Measurements from ENCODE around the gene R3HDM2.
A peak's percentile ranks its signal among the peaks of the same experiment; 100 is the strongest.

The R3HDM2 gene

GRCh38 chr12:57238854-57239554 is 191.8 kb downstream of the R3HDM2 start:
- Histone ChIP-seq H3K9me3 (no peaks in the 10 kb centered on the region), H3K4me1 (peaks cover 11 to 94% (median 86%) of the 10 kb centered on the region in 4 donors), H3K36me3 (peaks cover 0 to 10% (median 5%) of the 10 kb centered on the region in 3 donors), H3K4me3 (peak overlapping the region; percentile 47 to 60), H3K27ac (peak overlapping the region in 1 of 2 donors; percentile 95), H3K27me3 (peaks cover 7 to 51% of the 10 kb centered on the region in 2 donors)
- intact Hi-C loops (cut with DNase I; ENCODE audit: low total_unique reads) = loop anchor here (1.0 kb wide), 1 partner anchor 26 kb away; no protein-coding TSS in a partner anchor
- TF ChIP-seq, protein P1, sequence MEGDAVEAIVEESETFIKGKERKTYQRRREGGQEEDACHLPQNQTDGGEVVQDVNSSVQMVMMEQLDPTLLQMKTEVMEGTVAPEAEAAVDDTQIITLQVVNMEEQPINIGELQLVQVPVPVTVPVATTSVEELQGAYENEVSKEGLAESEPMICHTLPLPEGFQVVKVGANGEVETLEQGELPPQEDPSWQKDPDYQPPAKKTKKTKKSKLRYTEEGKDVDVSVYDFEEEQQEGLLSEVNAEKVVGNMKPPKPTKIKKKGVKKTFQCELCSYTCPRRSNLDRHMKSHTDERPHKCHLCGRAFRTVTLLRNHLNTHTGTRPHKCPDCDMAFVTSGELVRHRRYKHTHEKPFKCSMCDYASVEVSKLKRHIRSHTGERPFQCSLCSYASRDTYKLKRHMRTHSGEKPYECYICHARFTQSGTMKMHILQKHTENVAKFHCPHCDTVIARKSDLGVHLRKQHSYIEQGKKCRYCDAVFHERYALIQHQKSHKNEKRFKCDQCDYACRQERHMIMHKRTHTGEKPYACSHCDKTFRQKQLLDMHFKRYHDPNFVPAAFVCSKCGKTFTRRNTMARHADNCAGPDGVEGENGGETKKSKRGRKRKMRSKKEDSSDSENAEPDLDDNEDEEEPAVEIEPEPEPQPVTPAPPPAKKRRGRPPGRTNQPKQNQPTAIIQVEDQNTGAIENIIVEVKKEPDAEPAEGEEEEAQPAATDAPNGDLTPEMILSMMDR (IDR thresholded peaks at IDR 0.05) = peak; percentile 100
- DNase-seq = peak; percentile 86 to 93

DNA sequence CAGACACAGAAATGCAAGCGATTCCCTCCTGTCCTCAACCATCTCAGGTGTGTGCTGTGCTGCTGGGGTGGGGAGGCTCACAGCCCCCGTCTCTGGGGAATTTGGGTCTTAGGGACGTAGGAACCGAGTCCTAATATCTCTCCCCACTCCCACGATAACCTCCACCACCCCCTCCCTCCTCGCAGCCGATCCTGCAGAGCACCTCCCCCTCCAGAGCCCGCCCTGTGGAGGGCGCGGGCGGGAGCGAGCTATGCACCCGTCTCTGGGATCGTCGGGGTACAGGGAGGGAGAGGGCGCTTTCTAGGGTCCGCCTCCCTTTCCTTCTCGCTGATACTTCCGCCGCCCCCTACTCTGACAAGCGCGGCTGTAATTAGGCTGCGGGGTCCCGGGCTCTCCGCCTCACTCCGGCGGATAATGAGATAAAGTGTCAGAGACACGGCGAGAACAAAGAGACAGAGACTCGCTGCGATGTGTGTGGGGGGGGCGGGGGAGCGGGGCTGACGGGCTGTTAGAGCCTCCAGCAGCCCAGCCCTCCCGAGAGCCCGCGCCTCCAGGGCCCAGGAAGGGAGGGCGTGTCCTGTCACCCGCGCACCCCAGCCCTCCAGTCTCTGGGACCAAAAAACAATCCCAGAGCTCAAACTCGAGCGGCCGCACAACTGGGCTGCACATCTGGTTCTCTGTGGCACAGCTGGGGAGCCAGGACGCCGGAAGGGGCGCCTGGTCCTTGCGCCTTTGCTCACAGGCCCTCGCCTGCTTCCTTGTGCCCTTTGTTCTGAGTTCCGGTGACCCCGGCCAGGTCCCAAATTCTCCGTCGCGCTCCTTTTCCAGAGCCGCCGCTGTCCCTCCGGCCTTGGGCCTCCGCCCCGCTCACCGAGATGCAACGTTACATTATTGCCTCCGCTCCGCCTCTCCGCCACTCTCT is 192.7 kb downstream of the R3HDM2 start:
- intact Hi-C loops (cut with DNase I; ENCODE audit: low total_unique reads) = no loop called here
- Histone ChIP-seq H3K27ac (peak overlapping the region; percentile 90 to 95), H3K27me3 (peaks cover 7 to 43% of the 10 kb centered on the region in 2 donors), H3K4me3 (peak overlapping the region; percentile 47 to 60), H3K9me3 (no peaks in the 10 kb centered on the region), H3K4me1 (peaks cover 10 to 86% (median 79%) of the 10 kb centered on the region in 4 donors), H3K36me3 (peaks cover 0 to 18% (median 14%) of the 10 kb centered on the region in 3 donors)
- DNase-seq = peak in 1 of 2 donors; percentile 75
- TF ChIP-seq, protein P1 (IDR thresholded peaks at IDR 0.05) = no peak

DNA sequence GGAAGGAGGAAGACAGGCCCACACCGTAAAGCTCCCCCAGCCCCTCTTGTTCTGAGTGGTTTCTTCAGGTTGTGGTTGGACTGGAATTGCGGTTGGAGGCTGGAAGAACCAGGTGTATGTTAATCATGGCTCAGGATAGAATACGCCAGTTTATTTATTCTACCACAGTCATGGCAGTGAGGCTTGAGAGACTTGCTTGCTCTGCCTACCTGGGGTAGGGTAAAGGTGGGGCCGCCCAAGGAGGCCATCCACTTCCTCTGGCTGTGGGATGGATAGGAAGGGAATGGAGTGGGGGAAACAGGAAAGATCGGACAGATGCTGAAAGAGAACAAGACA is 193.3 kb downstream of the R3HDM2 start:
- Histone ChIP-seq H3K9me3 (no peaks in the 10 kb centered on the region), H3K27ac (peak overlapping the region; percentile 90 to 95), H3K4me1 (peaks cover 5 to 81% (median 73%) of the 10 kb centered on the region in 4 donors), H3K4me3 (no peak overlapping the region), H3K36me3 (peaks cover 0 to 25% (median 20%) of the 10 kb centered on the region in 3 donors), H3K27me3 (peaks cover 7 to 37% of the 10 kb centered on the region in 2 donors)
- intact Hi-C loops (cut with DNase I; ENCODE audit: low total_unique reads) = no loop called here
- TF ChIP-seq, protein P1 (IDR thresholded peaks at IDR 0.05) = no peak
- no peak for DNase-seq

DNA sequence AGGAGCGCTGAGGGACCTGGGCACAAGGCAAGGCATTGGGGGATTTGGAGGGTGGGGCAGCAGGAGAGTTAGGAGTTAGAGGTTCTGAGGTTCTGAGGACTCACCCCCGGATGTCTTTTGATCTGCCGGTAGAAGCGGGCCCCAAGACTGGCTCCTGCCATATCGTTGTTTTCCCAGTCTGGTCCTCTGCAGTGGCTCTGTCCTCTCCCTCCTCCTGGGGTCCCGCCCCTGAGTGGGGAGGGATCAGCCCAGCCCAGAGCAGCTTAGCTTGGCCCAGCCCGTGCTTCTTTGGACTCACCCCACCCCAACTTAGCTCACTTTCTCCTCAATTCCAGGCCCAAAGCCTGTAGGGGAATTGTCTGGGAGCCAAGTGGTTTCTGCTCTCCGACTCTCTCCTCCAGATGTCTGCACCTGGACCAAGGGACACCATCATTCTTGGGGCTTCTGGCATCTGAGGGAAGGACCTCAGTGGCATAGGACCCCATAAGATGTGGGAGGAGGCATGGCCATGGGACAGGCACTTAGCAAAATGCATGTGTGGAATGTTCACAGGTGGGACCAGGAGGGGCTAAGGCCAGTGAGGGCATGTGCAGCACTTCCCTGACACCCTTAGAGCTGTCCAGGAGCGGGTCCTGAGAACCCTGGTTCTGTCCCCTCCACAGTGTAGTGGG is 193.8 kb downstream of the R3HDM2 start:
- no peaks in the 10 kb centered on the region for H3K9me3 ChIP-seq
- peak overlapping the region; percentile 49 to 51 for H3K4me3 ChIP-seq
- intact Hi-C loops (cut with DNase I; ENCODE audit: low total_unique reads) = no loop called here
- H3K4me1 ChIP-seq = peaks cover 5 to 80% (median 72%) of the 10 kb centered on the region in 4 donors
- H3K27ac ChIP-seq = peak overlapping the region; percentile 90 to 95
- DNase-seq = peak in 1 of 2 donors; percentile 90
- TF ChIP-seq, protein P1 (IDR thresholded peaks at IDR 0.05) = no peak
- H3K36me3 ChIP-seq = peaks cover 0 to 30% (median 25%) of the 10 kb centered on the region in 3 donors
- H3K27me3 ChIP-seq = peaks cover 4 to 32% of the 10 kb centered on the region in 2 donors

Data from tibial artery (tissue), 4 donors.